ENCODE data around the gene UBE3C. TPM values are rescaled to one million over a fixed set of nuclear protein-coding genes. Genes with fewer than 3 reads are reported as not detected.
"Not testable (repeated sequence)": the region's sequence is repeated elsewhere in the genome, so short reads cannot be mapped to it uniquely, and the experiment has no call there.

Gene UBE3C
- total and polyA plus RNA-seq, 2 donors: 41.2 to 119 TPM

GRCh38 chr7:157139810-157140510, 1.2 kb downstream of the UBE3C start:
- Histone ChIP-seq H3K4me3 (ENCODE audit: low read depth, low read length) (peak overlapping the region; percentile 74), H3K27ac (ENCODE audit: low read depth) (no peak overlapping the region), H3K4me1 (ENCODE audit: insufficient read depth) (no peaks in the 10 kb centered on the region), H3K36me3 (ENCODE audit: insufficient read depth) (no peaks in the 10 kb centered on the region)
- WGBS: 23% methylated on average over 19 of the region's 19 CpGs
- DNase-seq (ENCODE audit: extremely low spot score): no peak

DNA sequence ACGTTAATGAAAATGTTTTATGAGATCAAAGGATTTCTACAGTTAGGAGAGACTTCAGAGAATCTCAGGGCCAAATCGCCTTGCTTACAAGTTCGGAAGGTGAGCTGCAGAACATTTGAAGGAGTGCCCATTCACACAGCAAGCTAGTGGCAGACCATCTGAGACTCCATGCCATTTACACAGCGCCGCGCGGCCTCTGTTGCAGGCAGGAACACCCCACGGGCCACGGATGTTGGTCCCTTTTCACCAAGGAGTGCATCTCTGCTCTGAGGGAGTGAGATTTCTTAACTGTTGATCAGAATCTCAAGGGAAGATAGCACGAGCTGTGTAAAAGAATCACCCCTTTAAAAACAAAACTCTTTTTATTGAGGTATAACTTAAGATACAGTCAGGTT, 1.8 kb downstream of the UBE3C start:
- H3K36me3 ChIP-seq (ENCODE audit: insufficient read depth): no peaks in the 10 kb centered on the region
- H3K4me1 ChIP-seq (ENCODE audit: insufficient read depth): no peaks in the 10 kb centered on the region
- DNase-seq (ENCODE audit: extremely low spot score): no peak
- no peak overlapping the region for H3K4me3 ChIP-seq (ENCODE audit: low read depth, low read length)
- no peak overlapping the region for H3K27ac ChIP-seq (ENCODE audit: low read depth)
- 72% methylated on average over 10 of the region's 10 CpGs for WGBS

DNA sequence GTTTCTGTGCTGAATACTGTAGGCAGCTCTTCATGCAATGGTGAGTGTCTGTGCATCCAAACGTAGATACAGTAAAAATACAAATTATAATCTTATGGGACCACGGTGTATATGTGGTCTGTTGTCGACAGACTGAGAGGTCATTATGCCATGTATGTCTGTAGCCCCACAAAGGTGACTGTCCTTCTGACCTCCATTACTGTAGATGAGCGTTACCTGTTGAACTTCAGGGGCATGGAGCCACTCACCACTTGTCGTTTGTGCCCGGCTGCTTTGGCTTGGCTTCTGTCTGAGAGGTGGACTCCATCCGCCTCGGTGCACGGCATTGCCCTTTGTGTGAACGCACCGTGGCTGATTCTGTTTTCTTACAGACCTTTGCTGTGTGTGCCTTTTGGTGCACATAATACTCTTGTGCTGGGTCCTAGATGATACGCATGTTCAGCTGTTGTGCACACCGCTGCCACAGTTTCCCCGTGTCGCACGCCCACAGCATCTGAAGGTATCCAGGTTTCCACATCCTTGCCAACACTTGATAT, 2.9 kb downstream of the UBE3C start:
- H3K4me3 ChIP-seq (ENCODE audit: low read depth, low read length): no peak overlapping the region
- WGBS: 89% methylated on average over 16 of the region's 16 CpGs
- no peak overlapping the region for H3K27ac ChIP-seq (ENCODE audit: low read depth)
- H3K36me3 ChIP-seq (ENCODE audit: insufficient read depth): no peaks in the 10 kb centered on the region
- H3K4me1 ChIP-seq (ENCODE audit: insufficient read depth): no peaks in the 10 kb centered on the region
- no peak for DNase-seq (ENCODE audit: extremely low spot score)

DNA sequence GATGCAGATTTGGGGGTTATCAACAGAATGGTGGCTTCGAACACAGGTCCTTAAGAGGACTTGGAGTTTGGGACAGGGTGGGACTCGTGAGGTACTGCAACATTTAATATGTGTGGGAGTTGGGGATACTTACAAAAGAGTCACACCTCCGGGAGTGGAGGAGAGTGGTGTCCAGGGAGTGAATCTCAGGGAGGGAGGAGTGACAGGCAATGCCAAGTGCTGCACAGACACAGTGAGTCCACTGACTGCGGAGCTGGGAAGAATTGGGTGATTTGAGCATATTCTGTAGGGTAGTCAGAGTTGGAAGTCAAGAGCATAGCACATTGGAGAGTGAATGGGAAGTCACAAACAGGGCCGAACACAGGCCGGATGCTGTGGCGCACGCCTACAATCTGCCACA, 5.1 kb downstream of the UBE3C start:
- no peak overlapping the region for H3K27ac ChIP-seq (ENCODE audit: low read depth)
- no peak overlapping the region for H3K4me3 ChIP-seq (ENCODE audit: low read depth, low read length)
- WGBS: 85% methylated on average over 8 of the region's 8 CpGs
- no peaks in the 10 kb centered on the region for H3K36me3 ChIP-seq (ENCODE audit: insufficient read depth)
- H3K4me1 ChIP-seq (ENCODE audit: insufficient read depth): no peaks in the 10 kb centered on the region
- DNase-seq (ENCODE audit: extremely low spot score): no peak

GRCh38 chr7:157149317-157149716, 10.6 kb downstream of the UBE3C start:
- no peak overlapping the region for H3K27ac ChIP-seq (ENCODE audit: low read depth)
- DNase-seq (ENCODE audit: extremely low spot score): no peak
- WGBS: 94% methylated on average over 4 of the region's 4 CpGs
- no peak overlapping the region for H3K4me3 ChIP-seq (ENCODE audit: low read depth, low read length)
- no peaks in the 10 kb centered on the region for H3K36me3 ChIP-seq (ENCODE audit: insufficient read depth)
- peaks cover 1% of the 10 kb centered on the region for H3K4me1 ChIP-seq (ENCODE audit: insufficient read depth)

- no peak for DNase-seq (ENCODE audit: extremely low spot score)
- no peak overlapping the region for H3K27ac ChIP-seq (ENCODE audit: low read depth)
Measured at GRCh38 chr7:157150882-157151281, 12.2 kb downstream of the UBE3C start.

DNA sequence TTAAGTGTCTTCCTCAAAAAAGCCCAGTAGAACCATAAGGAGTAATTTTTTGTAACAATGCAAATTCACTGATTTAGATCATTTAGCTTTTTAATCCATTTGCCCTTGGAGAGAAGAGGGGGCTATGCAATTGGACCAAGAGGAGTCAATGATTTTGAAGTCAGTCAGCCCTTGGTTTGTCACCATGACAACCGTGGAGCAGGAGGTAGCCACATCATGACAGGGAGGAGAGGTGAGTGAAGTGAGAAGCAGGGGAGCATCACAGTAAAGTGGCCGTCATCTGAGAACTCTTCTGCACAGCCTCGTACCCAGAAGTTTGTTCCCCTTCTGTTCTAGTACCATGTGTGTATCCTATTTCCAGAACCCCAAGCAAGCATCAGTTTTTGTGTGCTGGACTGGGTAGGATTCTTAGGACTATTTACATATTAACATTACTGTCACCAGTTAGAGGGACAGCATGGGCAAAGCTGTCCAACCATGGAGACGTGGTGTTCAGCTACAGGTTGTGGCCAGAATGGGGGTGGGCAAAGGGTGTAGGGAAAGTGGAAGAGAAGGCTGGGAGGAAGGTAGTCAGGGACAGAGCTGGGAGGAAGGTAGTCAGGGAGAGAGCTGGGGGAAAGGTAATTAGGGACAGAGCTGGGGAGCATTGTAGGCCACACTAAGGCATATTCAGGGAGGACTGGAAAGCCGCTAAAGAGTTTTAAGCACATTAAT, 13.1 kb downstream of the UBE3C start:
- Histone ChIP-seq H3K27ac (ENCODE audit: low read depth) (no peak overlapping the region), H3K4me1 (ENCODE audit: insufficient read depth) (peaks cover 1% of the 10 kb centered on the region), H3K36me3 (ENCODE audit: insufficient read depth) (no peaks in the 10 kb centered on the region), H3K4me3 (ENCODE audit: low read depth, low read length) (no peak overlapping the region)
- DNase-seq (ENCODE audit: extremely low spot score): no peak
- WGBS: 87% methylated on average over 5 of the region's 5 CpGs

More at GRCh38 chr7:157150882-157151281, 12.2 kb downstream of the UBE3C start:
- Histone ChIP-seq H3K4me3 (ENCODE audit: low read depth, low read length) (no peak overlapping the region), H3K4me1 (ENCODE audit: insufficient read depth) (peaks cover 1% of the 10 kb centered on the region), H3K36me3 (ENCODE audit: insufficient read depth) (no peaks in the 10 kb centered on the region)
- 36% methylated on average over 15 of the region's 15 CpGs for WGBS

- peaks cover 1% of the 10 kb centered on the region for H3K4me1 ChIP-seq (ENCODE audit: insufficient read depth)
- no peak for DNase-seq (ENCODE audit: extremely low spot score)
- H3K4me3 ChIP-seq (ENCODE audit: low read depth, low read length): no peak overlapping the region
- H3K27ac ChIP-seq (ENCODE audit: low read depth): no peak overlapping the region
- H3K36me3 ChIP-seq (ENCODE audit: insufficient read depth): no peaks in the 10 kb centered on the region
- WGBS: 79% methylated on average over 9 of the region's 9 CpGs
Measured at GRCh38 chr7:157152391-157152937, 13.7 kb downstream of the UBE3C start.

- peaks cover 1% of the 10 kb centered on the region for H3K4me1 ChIP-seq (ENCODE audit: insufficient read depth)
- WGBS: 87% methylated on average over 8 of the region's 8 CpGs
- H3K27ac ChIP-seq (ENCODE audit: low read depth): no peak overlapping the region
- H3K4me3 ChIP-seq (ENCODE audit: low read depth, low read length): no peak overlapping the region
- H3K36me3 ChIP-seq (ENCODE audit: insufficient read depth): no peaks in the 10 kb centered on the region
- DNase-seq (ENCODE audit: extremely low spot score): no peak
Measured at GRCh38 chr7:157153260-157153659, 14.5 kb downstream of the UBE3C start.

GRCh38 chr7:157155959-157156358, 17.2 kb downstream of the UBE3C start:
- Histone ChIP-seq H3K4me1 (ENCODE audit: insufficient read depth) (no peaks in the 10 kb centered on the region), H3K27ac (ENCODE audit: low read depth) (no peak overlapping the region), H3K36me3 (ENCODE audit: insufficient read depth) (no peaks in the 10 kb centered on the region), H3K4me3 (ENCODE audit: low read depth, low read length) (no peak overlapping the region)
- DNase-seq (ENCODE audit: extremely low spot score): no peak

GRCh38 chr7:157158400-157158799, 19.7 kb downstream of the UBE3C start:
- Histone ChIP-seq H3K4me1 (ENCODE audit: insufficient read depth) (no peaks in the 10 kb centered on the region), H3K4me3 (ENCODE audit: low read depth, low read length) (no peak overlapping the region), H3K27ac (ENCODE audit: low read depth) (no peak overlapping the region), H3K36me3 (ENCODE audit: insufficient read depth) (no peaks in the 10 kb centered on the region)
- WGBS: 75% methylated on average over 4 of the region's 4 CpGs
- no peak for DNase-seq (ENCODE audit: extremely low spot score)

DNA sequence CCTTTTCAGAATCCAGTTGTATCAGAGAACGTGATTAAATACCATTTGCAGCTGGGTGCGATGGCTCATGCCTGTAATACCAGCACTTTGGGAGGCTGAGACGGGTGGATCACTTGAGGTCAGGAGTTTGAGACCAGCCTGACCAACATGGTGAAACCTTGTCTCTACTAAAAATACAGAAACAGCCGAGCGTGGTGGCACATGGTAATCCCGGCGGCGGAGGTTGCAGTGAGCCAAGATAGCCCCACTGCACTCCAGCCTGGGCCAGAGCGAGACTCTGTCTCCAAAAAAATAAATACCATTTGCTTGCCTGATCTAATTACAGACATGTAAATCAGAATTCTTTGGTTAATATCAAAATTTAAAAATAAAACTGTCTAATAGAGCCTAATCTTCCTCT, 20.8 kb downstream of the UBE3C start:
- not testable (repeated sequence) for H3K4me3 ChIP-seq (ENCODE audit: low read depth, low read length); DNase-seq (ENCODE audit: extremely low spot score); H3K27ac ChIP-seq (ENCODE audit: low read depth); H3K36me3 ChIP-seq (ENCODE audit: insufficient read depth); H3K4me1 ChIP-seq (ENCODE audit: insufficient read depth)
- WGBS: 87% methylated on average over 9 of the region's 9 CpGs

- Histone ChIP-seq H3K4me3 (ENCODE audit: low read depth, low read length) (no peak overlapping the region), H3K36me3 (ENCODE audit: insufficient read depth) (no peaks in the 10 kb centered on the region), H3K4me1 (ENCODE audit: insufficient read depth) (no peaks in the 10 kb centered on the region), H3K27ac (ENCODE audit: low read depth) (no peak overlapping the region)
- 66% methylated on average over 1 of the region's 1 CpG for WGBS
- DNase-seq (ENCODE audit: extremely low spot score): no peak
Measured at GRCh38 chr7:157160433-157160832, 21.7 kb downstream of the UBE3C start.

DNA sequence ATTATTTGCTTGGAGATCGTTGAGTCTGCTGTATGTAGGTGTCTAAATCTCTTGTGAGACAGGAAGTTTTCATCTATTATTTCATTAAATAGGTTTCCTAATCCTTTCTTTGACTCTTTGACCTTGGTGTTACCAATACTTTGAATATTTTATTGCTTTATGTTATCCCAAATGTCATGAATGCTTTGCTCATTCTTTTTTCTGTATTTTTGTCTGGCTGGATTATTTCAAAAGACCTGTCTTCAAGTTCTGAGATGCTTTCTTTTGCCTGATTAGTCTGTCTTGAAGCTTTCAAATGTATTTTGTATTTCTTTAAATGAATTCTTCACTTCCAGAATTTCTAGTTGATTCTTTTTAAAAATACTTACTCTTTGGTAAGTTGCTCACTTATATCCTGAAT, 27.3 kb downstream of the UBE3C start:
- no peak for DNase-seq (ENCODE audit: extremely low spot score)
- H3K4me1 ChIP-seq (ENCODE audit: insufficient read depth): no peaks in the 10 kb centered on the region
- WGBS: 94% methylated on average over 1 of the region's 1 CpG
- no peak overlapping the region for H3K4me3 ChIP-seq (ENCODE audit: low read depth, low read length)
- no peak overlapping the region for H3K27ac ChIP-seq (ENCODE audit: low read depth)
- H3K36me3 ChIP-seq (ENCODE audit: insufficient read depth): no peaks in the 10 kb centered on the region

Data from urinary bladder (tissue), 4 donors.